Posterior cingulate gyrus (tissue), 11 donors: ENCODE results near the gene PPP2R2D.

Experiments used
- DNase-seq, 10 donors: peaks; one replicate each; pipeline versions ENCODE4 v3.0.0 to v3.0.0-alpha.2; 2020 to 2021; ENCODE audit warnings: mixed read lengths in 3 of 10
- intact Hi-C: fragments of 100-400 bp; cut with DNase I; formaldehyde crosslinking; loops from one replicate; pipeline ENCODE4 v1.15.1; 2023

PPP2R2D gene

DNA sequence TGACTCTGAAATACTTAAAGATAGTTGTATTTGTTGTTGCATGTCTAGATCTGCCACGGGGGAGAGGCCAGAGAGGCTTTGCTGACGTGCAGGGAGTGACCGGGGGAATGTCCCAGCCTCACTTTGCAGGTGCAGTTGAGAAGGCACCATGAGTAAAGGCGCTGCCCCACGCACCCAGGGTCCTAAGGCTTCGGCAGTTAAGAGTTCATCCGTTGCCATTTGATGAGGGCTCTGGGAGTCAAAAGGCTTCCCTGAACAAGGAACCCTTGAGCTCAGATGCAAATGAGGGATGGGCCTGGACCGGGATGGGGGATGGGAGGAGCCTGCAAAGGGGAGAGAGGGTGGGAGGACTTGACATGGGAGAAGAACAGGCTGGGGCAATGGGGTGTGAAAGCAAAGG lies 20.4 kb downstream of the PPP2R2D start:
- intact Hi-C loops: no loop called here
- DNase-seq: peak in 4 of 10 donors; percentile 30 to 89 (median 52)

- intact Hi-C loops: no loop called here
Observed at GRCh38 chr10:131923038-131923756, 22.4 kb downstream of the PPP2R2D start.

DNA sequence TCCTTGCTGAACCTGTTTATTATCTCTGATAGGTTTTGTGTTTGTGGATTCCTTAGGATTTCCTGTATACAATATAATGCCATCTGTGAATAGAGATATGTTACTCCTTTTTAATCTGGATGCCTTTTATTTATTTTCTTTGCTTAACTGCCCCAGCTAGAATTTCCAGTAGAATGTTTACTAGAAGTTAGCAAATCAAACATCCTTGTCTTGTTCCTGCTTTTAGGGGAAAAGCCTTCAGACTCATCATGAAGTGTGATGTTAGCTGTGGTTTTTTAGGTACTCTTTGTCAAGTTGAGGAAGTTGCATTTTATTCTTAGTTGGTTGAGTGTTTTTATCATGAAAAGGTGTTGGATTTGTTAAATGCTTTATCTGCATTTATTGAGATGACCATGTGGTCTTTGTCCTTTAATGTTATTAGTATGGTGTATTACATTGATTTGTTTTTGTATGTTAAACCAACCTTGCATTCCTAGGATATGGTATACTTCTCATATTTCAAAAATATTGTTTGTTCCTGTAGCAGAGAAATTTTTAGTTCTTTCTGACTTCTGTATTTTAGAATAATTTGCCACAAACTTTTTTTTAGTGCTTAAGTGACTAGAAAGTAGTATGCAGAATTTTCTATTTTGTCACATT lies 24.3 kb downstream of the PPP2R2D start:
- no peak for DNase-seq
- intact Hi-C loops: no loop called here

More at GRCh38 chr10:131923038-131923756, 22.4 kb downstream of the PPP2R2D start:
- no peak for DNase-seq

DNA sequence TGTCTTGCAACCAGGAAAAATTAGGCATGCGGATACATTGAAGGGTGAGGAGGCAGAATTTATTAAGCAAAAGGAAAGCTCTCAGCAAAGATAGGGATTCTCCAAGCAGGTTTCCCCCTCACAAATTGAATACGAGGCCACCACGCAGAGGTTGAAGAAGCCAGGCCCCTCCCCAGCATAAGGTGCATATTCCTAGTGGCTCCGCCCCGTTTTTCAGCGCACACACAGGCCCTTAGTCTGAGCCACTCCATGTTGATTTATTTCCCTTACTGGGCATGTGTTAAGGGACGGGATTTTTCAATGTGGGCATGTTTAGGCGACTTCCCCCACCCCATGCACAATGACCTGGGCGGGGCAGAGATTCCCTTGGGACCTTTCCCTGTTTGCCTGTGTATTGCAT lies 24.9 kb downstream of the PPP2R2D start:
- intact Hi-C loops: no loop called here
- DNase-seq: no peak

DNA sequence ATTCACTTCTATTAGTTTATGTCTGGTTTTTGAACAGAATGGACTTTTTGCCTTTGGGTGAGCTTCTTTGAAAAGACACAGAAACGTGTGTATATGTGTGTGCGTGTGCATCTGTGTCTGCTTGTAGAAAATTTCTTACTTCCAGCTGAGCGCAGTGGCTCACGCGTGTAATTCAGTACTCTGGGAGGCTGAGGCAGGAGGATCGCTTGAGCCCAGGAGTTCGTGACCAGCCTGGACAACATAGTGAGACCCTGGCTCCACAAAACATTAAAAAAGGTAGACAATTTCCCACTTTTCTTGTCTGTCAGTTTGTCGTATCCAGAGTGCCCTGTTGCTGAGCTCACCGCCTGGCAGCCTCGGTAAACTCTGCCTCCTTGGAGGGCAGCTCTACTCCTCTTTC lies 25.4 kb downstream of the PPP2R2D start:
- intact Hi-C loops: no loop called here

DNA sequence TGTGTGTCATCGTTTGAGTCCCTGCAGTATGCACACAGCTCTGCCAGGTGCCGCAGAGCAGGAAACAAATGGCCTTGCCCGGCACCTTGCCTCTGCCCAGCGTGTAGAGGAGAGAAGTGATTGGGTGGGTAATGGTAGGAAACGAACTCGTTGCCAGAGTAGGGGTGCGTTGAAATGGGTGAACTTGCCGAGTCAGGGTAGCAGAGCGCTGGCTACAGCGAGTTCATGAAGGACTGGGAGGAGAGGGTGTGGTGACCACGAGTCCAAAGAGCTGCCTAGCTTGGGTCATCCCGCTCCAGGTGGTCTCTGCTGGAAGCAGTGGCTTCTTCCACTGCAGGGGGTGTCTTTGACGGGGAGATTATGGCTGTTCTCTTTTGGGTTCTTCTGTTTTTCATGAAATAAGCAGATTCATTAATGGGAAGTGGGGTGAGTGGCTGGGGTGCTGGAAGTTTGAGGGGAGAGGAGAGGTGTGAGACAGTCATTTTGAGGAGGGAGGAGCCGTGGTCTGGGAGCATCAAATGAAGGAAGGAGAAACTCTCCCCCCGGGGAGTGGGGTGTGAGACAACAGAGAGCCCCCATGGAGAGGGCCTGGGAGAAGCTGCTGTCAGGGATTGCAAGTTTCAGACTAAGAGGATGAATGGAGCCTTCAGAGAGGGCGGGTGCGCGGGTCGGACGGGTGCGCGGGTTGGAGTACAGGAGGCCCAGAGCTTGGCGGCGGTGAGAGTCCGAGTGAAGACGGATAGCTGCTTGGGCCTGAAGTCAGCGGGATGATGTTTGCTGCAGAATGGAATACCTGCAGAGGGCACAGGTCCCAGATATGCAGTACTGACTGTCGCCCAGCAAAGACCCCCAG lies 26.2 kb downstream of the PPP2R2D start:
- no peak for DNase-seq
- intact Hi-C loops: no loop called here

More for the DNA sequence above, 25.4 kb downstream of the PPP2R2D start:
- DNase-seq: no peak

GRCh38 chr10:131928248-131929095 lies 27.7 kb downstream of the PPP2R2D start:
- intact Hi-C loops: no loop called here
- DNase-seq: no peak

DNA sequence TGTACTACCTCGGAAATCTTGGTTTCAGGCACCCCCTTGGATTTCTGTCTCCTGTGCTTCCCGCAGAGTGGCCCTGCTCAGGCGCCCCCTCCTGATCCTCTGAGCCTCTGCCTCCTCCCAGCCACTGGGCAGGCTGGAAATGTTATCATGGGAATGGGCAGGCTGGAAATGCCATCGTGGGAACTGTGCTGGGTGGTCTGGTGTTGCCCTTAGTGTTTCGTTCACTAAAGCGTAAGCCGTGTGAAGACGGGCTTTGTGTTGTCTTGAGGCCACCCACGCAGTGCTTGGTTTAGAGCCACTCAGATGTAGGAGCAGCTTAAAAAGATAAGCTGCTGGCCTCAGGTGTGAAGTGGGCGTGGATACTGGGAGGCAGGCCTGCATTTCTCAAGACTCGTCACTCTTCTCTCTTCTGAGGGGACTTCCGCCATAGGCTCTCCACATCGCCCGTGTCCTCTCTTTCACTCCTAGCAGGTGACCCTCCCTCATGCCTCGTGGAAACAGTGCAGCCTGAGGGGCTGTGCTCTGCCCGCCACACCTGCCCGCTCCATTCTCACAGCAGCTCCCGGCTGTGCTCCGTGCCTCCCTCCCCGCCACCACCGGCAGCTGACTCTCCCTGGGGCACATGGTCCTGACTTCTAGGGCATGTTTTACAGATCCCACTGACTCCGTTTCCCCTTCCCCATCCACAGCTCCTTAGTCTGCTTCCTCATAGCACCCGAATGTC lies 28.5 kb downstream of the PPP2R2D start:
- DNase-seq: peak in 1 of 10 donors; percentile 44
- intact Hi-C loops: no loop called here

DNA sequence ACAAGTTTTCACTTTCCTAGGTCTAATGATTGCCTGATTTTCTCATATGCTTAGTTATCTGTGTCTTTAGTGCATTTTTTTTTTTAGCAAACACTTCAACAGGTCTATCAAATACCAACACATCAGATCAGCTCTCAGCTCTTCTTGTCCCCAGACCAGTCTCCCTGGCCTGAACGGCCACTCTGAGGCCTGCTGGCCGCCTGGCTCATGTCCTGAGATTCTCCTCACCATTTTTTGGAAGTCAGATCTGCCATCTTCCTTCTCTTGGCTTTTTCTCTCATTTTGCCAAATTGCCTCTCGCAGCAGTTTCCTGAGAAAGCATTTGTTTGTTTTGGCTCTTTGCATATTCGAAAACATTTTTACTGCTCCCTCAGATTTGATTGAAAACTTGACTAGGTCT lies 29.3 kb downstream of the PPP2R2D start:
- intact Hi-C loops: no loop called here
- DNase-seq: no peak

GRCh38 chr10:131930586-131931330 lies 29.9 kb downstream of the PPP2R2D start:
- intact Hi-C loops: no loop called here
- no peak for DNase-seq

- no peak for DNase-seq
- intact Hi-C loops: no loop called here
Observed at GRCh38 chr10:131931981-131932380, 31.2 kb downstream of the PPP2R2D start.

DNA sequence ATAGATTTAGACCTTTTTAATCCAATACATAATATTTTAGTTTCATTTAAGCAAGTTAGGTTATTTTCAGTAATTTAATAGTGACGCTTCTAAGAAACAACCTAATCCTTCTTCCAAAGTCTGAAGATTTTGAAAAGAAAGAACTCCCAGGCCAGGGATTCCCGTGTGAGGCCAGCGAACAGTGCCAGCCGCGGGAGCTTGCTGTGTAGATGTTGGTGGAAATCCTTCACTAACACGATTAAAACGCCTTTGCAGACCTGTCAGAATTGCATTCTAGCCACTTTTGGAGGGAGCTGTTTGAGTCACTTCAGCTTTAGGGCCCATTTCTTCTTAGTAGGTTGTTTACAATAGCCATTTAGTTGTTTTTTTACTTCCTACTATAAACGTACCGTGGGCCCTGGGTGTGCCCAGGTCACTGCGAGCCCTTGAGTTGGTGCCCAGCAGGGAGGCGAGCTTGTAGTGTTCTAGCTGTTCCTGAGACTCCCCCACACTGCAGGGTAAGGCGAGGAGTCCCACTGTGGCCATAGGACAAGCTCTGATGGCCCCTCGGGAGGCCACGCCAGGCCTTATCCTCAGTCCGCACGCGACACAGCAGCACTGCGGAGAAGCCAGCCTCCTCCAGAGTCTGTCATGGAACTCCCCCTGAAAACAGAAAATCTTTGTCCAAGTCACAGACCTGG lies 32.3 kb downstream of the PPP2R2D start:
- no peak for DNase-seq
- intact Hi-C loops: no loop called here

- intact Hi-C loops: no loop called here
- DNase-seq: no peak
Observed at GRCh38 chr10:131933696-131934086, 32.9 kb downstream of the PPP2R2D start.

GRCh38 chr10:131934769-131935168 lies 34.0 kb downstream of the PPP2R2D start:
- intact Hi-C loops: no loop called here
- no peak for DNase-seq

DNA sequence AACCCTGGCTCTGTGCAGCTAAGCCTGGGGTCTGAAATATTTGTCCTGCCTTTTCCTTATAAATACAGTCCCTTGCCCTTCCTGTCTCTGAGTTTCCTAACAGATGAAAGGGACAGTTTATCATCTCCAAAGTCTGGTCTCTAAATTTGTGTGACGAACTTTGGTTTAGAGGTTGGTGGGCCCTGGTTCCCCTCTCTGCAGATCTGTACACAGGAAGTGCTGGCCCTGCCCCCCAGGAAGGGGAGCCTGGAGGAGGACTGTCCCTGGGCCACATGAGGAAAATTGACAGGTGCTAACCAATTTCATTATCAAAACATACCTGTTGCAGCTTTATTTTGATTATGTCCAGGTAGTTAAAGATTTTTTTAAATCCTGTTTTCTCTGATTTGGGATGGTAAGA lies 34.5 kb downstream of the PPP2R2D start:
- intact Hi-C loops: no loop called here
- no peak for DNase-seq

- intact Hi-C loops: no loop called here
- no peak for DNase-seq
Observed at GRCh38 chr10:131936294-131936693, 35.5 kb downstream of the PPP2R2D start.

GRCh38 chr10:131936736-131937135 lies 35.9 kb downstream of the PPP2R2D start:
- no peak for DNase-seq
- intact Hi-C loops: no loop called here

DNA sequence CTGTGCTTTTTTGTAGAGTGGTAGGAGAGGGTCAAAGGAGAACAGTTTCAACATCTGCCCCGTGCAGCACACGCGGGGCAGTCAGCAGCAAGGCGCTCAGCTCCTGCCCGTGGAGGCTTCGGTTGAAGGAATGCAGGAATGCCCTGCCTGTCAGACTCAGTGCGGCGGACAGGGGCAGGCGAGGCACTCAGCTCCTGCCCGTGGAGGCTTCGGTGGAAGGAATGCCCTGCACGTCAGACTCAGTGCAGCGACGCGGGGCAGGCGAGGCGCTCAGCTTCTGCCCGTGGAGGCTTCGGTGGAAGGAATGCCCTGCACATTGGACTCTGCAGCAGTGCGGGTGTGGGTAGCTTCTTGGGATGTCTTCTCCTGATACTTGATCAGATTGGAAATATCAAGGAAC lies 37.0 kb downstream of the PPP2R2D start:
- intact Hi-C loops: no loop called here
- no peak for DNase-seq

GRCh38 chr10:131938681-131939080 lies 37.9 kb downstream of the PPP2R2D start:
- intact Hi-C loops: no loop called here
- DNase-seq: peak in 1 of 10 donors; percentile 50
